ENCODE data around the gene HBB.
"Not testable (repeated sequence)": the region's sequence is repeated elsewhere in the genome, so short reads cannot be mapped to it uniquely, and the experiment has no call there.

Gene HBB

DNA sequence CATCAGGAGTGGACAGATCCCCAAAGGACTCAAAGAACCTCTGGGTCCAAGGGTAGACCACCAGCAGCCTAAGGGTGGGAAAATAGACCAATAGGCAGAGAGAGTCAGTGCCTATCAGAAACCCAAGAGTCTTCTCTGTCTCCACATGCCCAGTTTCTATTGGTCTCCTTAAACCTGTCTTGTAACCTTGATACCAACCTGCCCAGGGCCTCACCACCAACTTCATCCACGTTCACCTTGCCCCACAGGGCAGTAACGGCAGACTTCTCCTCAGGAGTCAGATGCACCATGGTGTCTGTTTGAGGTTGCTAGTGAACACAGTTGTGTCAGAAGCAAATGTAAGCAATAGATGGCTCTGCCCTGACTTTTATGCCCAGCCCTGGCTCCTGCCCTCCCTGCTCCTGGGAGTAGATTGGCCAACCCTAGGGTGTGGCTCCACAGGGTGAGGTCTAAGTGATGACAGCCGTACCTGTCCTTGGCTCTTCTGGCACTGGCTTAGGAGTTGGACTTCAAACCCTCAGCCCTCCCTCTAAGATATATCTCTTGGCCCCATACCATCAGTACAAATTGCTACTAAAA is at the start of gene HBB:
Gene HBB, minus strand, starts transcription at position 340 of the 579 bp plus-strand sequence. Its CDS starts 50 bp downstream, at position 290.
- no peak for DNase-seq (ENCODE audit: low read depth)

DNA sequence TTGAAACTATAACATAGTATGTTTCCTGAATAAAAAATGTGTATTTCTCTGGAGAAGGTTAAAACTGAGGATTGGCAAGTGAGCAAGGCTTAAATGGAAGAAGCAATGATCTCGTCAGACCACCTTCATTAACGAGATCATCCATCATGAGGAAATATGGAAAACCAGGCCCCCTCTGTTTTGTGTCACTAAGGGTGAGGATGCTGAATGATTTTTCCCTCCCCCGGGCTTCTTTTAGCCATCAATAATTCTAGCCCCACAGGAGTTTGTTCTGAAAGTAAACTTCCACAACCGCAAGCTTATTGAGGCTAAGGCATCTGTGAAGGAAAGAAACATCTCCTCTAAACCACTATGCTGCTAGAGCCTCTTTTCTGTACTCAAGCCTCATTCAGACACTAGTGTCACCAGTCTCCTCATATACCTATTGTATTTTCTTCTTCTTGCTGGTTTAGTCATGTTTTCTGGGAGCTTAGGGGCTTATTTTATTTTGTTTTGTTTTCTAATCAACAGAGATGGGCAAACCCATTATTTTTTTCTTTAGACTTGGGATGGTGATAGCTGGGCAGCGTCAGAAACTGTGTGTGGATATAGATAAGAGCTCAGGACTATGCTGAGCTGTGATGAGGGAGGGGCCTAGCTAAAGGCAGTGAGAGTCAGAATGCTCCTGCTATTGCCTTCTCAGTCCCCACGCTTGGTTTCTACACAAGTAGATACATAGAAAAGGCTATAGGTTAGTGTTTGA is 48.7 kb upstream of the HBB start:
- no peak for DNase-seq (ENCODE audit: low read depth)

DNA sequence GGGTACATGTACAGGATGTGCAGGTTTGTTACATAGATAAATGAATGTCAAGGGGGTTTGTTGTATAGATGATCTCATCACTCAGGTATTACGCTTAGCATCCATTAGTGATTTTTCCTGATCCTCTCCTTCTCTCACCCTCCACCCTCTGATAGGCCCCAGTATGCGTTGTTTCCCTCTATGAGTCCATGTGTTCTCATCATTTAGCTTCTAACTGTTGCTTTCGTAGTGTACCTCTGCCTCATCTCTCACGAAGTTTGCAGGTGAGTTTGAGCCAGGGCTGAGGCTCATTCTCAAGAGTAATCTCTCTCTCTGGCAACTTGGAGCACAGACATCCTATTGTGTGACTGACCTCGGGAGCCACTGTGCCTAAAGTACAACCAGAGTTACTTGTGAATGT is 47.5 kb upstream of the HBB start:
- no peak for DNase-seq (ENCODE audit: low read depth)

DNA sequence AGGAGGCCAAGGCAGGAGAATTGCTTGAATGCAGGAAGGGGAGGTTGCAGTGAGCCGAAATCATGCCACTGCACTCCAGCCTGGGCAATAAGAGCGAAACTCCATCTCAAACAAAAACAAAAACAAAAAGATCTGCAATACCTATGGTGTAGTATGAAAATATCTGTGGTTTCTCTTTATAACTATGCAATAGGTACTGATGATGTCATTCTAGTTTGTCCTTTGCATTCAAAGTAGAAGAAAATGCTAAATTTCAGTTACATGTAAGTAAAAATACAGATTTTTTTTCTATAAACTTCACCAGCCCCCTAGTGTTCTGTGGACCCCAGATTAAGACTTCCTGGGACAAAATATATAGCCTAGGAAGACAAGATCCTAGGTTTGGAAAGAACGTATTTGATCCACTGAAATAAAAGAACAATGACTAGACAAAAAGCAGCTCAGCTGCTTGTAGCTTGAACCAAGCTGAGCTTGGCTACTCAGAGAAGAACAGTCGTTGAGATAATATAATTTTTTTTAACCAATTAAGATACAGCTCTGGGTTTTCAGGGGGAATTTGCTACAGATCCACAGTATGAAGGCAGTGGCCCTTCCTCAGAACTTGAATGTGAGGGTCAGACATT is 45.6 kb upstream of the HBB start:
- DNase-seq (ENCODE audit: low read depth), result no peak

DNA sequence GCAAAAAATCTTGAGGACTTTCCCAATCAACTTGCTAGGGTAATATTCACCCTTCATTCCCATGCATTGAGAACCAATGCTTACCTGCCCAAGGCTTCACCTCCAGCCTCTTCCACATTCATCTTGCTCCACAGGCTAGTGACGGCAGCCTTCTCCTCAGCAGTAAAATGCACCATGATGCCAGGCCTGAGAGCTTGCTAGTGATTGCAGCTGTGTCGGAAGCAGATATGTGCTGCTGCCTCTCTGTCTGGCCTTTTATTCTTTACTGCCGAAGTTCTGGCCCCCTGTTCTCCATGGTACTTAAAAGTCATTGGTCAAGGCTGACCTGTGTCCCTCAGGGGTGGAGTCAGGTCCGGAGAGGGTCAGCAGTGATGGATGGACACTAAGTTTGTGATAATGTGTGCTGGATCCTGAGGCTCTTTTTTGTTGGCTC is 42.9 kb upstream of the HBB start, which contains the start of gene HBE1:
Gene HBE1, minus strand, starts transcription at position 231 of the 433 bp plus-strand sequence. Its CDS starts 55 bp downstream, at position 176.
- DNase-seq (ENCODE audit: low read depth), result no peak

DNA sequence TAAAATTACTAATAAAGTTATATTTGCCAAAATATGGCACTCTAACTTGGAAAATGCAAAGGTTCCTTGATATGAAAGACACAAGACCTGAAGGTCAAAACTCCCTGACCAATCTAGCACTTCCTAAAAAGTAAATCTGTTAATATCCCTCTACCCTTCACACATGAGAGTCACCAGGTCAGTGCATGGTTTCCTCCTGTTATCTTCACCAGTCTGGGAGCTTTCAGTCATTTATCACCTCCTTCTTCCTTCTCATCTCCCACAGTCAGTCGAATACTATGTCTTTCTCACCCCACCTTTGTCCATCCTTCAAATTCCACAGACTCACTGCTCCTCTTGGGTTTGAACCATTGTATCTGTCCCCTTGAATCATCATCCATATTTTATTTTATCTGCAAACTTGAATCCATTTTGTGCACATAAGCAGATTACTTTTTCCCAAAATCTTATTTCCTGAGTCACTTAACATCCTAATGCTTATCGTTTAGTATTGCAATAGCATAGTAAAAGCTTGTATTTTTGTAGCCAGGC is 40.2 kb upstream of the HBB start:
- no peak for DNase-seq (ENCODE audit: low read depth)

DNA sequence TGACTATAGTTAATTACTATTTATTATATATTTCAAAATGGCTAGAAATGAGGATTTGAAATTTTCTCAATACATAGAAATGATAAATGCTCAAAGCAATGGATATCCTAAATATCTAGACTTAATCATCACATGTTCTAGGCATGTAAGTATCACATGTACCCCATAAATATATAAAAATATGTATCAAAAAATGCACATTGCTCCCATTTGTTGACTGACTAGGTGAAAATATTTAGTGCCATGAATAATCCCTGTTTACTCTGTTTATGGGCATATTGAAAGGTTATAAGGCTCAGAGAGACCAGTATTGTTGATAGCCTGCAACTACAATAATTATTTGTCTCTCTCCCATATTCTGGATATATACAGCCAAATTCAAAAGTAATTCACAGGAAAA is 39.7 kb upstream of the HBB start:
- no peak for DNase-seq (ENCODE audit: low read depth)

DNA sequence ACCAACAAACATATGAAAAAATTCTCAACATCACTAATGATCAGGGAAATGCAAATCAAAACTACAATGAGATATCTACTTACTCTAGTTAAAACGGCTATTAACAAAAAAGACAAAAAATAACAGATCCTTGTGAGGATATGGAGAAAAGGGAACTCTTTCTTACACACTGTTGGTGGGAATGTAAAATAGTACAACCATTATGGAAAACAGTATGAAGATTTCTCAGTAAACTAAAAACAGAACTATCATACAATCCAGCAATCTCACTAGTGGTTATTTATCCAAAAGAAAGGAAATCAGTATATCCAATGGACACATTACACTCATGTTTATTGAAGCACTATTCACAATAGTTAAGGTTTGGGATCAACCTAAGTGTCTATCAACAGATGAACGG is 39.0 kb upstream of the HBB start:
- DNase-seq (ENCODE audit: low read depth), result no peak

DNA sequence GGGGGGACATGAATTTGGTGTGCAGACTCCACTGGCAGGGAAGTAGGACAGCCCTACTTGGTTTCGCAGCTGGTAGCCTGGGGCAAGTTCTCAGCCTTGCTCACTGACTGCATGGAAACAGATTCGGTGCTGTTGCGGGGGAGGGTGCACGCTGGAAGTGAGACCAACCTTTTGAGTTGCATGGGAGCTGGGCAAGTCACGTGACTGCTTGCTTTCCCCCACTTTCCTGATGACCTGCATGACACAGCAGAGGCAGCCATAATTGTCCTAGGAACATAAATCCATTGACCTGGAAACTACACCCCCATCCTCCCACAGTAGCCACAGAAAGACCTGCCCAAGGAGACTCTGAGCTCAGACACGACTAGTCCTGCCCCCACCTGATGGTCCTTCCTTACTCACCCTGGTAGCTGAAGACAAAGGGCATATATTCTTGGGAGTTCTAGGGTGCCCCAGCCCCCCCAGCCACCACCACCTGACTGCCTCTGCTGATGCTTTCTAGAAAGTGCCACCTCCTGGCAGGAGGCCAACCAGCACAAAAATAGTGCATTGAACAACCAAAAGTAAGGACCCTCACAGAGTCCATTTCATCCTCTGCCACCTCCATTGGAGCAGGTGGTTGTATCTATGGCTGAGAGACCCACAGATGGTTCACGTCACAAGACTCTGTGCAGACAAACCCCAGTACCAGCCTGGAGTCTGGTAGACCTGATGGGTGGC is 31.8 kb upstream of the HBB start:
- DNase-seq (ENCODE audit: low read depth), result no peak

DNA sequence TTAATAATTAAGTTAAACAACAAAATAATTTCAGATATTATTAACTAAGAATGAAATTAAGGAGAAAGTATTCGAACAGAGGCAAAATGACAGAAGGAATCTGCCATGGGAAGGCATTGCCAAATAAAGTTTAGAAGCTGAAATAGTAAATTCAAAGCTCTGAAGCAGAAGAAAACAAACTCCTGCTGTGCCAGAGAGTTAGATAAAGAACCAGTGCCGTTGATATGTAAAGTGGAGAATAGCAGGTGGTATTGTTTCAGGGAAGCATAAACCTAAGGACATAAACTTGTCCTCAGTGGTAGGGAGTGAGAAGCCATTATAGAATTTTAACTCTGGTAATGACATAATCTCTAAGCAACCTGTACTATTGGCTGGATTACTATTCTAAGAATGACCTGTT is 30.4 kb upstream of the HBB start:
- DNase-seq (ENCODE audit: low read depth), result no peak

DNA sequence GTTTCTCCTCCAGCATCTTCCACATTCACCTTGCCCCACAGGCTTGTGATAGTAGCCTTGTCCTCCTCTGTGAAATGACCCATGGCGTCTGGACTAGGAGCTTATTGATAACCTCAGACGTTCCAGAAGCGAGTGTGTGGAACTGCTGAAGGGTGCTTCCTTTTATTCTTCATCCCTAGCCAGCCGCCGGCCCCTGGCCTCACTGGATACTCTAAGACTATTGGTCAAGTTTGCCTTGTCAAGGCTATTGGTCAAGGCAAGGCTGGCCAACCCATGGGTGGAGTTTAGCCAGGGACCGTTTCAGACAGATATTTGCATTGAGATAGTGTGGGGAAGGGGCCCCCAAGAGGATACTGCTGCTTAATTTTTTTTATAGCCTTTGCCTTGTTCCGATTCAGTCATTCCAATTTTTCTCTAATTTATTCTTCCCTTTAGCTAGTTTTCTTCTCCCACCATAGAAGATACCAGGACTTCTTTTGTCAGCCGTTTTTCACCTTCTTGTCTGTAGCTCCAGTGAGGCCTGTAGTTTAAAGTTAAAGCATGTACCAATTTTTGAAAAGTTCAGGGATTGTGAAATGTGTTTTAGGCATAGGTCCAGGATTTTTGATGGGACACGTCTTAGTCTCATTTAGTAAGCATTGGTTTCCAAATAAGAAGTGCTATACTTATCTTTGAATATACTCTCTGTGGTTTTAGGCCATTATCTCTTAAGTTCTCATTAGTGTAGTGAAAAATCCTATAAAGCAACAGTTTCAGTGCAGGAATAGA is 28.0 kb upstream of the HBB start, which contains the start of gene HBG2:
Gene HBG2, minus strand, starts transcription at position 136 of the 768 bp plus-strand sequence. Its CDS starts 53 bp downstream, at position 83.
- not testable (repeated sequence) for DNase-seq (ENCODE audit: low read depth)

DNA sequence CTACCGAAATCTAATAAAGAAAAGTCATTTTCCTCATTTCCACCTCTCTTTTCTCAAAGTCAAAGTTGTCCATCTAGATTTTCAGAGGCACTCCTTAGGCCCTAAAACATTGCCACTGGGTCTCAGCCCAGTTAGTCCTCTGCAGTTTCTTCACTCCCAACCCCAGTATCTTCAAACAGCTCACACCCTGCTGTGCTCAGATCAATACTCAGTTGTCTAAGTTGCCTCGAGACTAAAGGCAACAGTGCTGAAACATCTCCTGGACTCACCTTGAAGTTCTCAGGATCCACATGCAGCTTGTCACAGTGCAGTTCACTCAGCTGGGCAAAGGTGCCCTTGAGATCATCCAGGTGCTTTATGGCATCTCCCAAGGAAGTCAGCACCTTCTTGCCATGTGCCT is 27.2 kb upstream of the HBB start:
- DNase-seq (ENCODE audit: low read depth), result not testable (repeated sequence)

DNA sequence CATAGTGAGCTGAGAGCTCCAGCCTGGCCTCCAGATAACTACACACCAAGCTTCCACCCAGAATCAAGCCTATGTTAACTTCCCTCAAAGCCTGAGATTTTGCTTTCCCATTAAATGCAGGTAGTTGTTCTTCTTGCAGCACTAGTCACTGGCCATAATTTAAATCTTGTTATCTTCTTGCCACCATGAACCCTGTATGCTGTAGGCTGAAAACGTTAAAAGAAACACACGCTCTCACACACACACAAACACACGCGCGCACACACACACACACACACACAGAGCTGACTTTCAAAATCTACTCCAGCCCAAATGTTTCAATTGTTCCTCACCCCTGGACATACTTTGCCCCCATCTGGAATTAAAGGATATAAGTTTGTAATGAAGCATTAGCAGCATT is 26.6 kb upstream of the HBB start:
- not testable (repeated sequence) for DNase-seq (ENCODE audit: low read depth)

DNA sequence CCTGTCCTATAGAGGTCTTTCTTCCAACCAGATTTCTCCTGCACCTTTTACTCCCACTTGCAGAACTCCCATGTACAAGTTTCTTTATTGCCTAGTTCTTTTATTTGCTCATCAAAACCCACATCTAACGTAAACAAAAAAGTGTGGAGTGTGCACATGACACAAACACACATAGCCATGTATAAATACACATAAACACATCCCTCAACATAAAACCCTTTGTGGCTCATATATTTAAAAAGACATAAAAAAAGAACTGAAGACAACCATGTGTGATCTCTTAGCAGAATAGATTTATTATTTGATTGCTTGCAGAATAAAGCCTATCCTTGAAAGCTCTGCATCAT is 26.0 kb upstream of the HBB start:
- DNase-seq (ENCODE audit: low read depth), result no peak

DNA sequence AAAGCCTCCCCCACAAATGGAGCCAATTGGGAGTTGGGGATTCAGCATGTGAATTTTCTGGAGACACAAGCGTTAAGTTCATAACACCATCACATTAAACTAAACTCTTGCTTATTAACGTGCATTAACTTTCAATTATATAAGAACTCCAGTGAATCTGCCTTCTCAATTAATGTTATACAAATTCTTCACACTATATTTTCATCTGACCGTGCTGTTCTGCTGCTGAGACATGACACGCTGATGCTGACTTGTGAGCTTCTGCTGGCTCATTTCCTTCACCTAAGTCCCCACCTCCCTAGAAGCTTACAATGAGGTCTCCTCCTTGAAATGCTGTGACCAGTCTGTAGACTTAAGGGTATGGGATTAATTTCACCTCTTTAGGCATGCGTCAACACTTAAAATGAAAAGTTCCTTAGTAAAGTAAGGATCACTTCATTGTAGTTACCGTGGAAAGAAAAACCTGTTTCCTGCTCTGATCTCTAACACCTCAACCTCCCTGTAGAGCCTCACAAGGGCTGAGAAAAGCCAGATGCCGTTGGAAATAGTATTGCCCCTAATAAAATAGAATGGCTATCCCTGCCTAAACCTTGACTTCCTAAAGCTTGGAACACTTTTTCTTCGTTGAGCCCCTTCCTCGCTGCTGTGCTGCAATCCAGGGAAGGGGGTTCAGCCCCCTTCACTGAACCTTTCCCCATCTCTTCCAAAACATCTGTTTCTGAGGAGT is 25.5 kb upstream of the HBB start:
- no peak for DNase-seq (ENCODE audit: low read depth)

DNA sequence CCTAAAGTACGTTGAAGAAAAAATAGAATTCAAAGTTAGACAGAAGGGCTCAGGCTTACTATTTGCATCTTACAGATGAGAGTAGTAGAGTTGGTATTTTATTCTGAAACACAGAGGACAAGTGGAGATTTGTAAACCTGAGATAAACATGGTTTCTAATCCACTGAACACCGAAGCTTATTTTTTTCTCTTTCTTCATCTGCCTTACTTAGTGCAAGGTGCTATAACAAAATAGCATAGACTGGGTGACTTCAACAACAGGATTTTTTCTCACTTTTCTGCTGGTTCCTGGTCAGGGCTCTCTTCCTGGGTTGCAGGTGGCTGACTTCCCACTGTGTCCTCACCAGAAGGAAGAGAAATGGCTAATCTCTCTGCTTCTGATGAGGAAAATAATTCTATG is 24.9 kb upstream of the HBB start:
- DNase-seq (ENCODE audit: low read depth), result no peak

DNA sequence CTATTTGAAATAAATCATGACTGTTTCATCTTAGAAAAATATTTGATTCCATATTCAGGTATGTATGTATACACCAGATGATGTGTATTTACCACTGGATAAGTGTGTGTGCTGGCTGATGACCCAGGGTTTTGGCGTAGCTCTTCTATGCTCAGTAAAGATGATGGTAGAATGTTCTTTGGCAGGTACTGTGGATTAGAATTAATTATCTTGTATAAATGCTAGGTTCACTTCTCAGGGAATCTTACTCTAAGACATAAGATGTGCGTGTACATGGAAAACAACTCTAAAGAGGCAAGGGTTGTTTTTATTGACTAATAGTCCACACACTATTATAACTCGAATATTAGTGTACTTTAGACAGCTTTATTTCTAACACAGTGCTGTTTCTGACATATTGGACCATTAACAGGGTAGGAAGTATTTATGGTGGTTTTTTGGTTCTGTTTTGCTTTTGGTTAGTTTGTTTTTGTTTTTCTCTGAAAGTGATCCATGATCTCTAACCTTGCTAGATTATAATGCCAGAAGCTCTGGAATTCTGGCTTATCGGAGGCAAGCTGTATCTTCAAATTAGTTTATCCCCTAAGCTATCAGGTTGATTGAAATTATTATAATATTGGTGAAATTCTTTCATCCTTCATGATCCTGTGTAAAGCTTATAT is 23.8 kb upstream of the HBB start:
- DNase-seq (ENCODE audit: low read depth), result no peak

DNA sequence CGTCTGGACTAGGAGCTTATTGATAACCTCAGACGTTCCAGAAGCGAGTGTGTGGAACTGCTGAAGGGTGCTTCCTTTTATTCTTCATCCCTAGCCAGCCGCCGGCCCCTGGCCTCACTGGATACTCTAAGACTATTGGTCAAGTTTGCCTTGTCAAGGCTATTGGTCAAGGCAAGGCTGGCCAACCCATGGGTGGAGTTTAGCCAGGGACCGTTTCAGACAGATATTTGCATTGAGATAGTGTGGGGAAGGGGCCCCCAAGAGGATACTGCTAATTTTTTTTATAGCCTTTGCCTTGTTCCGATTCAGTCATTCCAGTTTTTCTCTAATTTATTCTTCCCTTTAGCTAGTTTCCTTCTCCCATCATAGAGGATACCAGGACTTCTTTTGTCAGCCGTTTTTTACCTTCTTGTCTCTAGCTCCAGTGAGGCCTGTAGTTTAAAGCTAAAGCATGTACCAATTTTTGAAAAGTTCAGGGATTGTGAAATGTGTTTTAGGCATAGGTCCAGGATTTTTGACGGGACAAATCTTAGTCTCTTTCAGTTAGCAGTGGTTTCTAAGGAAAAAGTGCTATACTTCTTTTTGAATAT is 23.0 kb upstream of the HBB start, which contains the start of gene HBG1:
Gene HBG1, minus strand, starts transcription at position 51 of the 590 bp plus-strand sequence. CDS start 53 bp downstream, outside the sequence.
- DNase-seq (ENCODE audit: low read depth), result not testable (repeated sequence)

DNA sequence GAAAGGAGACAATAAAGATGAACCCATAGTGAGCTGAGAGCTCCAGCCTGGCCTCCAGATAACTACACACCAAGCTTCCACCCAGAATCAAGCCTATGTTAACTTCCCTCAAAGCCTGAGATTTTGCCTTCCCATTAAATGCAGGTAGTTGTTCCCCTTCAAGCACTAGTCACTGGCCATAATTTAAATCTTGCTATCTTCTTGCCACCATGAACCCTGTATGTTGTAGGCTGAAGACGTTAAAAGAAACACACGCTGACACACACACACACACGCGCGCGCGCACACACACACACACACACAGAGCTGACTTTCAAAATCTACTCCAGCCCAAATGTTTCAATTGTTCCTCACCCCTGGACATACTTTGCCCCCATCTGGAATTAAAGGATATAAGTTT is 21.6 kb upstream of the HBB start:
- DNase-seq (ENCODE audit: low read depth), result not testable (repeated sequence)

Data from activated T-helper 1 cell treated with Interleukin-2 at 50 U/mL for 16 hours (primary cell).